Liver (tissue), 9 donors: ENCODE results near the gene MED4. TPM values are rescaled to one million over a fixed set of nuclear protein-coding genes. Genes with fewer than 3 reads are reported as not detected.

Experiments
- DNase-seq: peaks from one replicate; pipeline ENCODE4 v3.0.0-alpha.2; 2017; ENCODE audit warnings: low spot score
- H3K27ac ChIP-seq, 2 donors: one replicate each; pipeline ENCODE4 v1.7.0; 2013; ENCODE audit warnings: inconsistent platforms in 2 of 2, low read length in 2 of 2, control low read depth in 1 of 2, low read depth in 1 of 2, mild to moderate bottlenecking in 1 of 2
- H3K27me3 ChIP-seq, 4 donors: one replicate each; pipeline versions ENCODE4 v1.6.1 to v1.7.0; 2013; ENCODE audit warnings: low read length in 3 of 4, inconsistent platforms in 1 of 4, mild to moderate bottlenecking in 1 of 4, moderate library complexity in 1 of 4; ENCODE audit not compliant: control insufficient read depth in 4 of 4, insufficient read depth in 4 of 4
- H3K36me3 ChIP-seq, 4 donors: one replicate each; pipeline versions ENCODE4 v1.6.1 to v1.7.0; 2013; ENCODE audit warnings: low read length in 3 of 4, mild to moderate bottlenecking in 3 of 4, low read depth in 1 of 4, moderate library complexity in 1 of 4; ENCODE audit not compliant: control insufficient read depth in 4 of 4, insufficient read depth in 3 of 4
- H3K4me1 ChIP-seq, 4 donors: one replicate each; pipeline versions ENCODE4 v1.6.1 to v1.7.0; 2013; ENCODE audit warnings: low read length in 3 of 4, mild to moderate bottlenecking in 3 of 4, moderate library complexity in 1 of 4; ENCODE audit not compliant: control insufficient read depth in 4 of 4, insufficient read depth in 4 of 4
- H3K4me3 ChIP-seq, 3 donors: one replicate each; pipeline versions ENCODE4 v1.6.1 to v1.7.0; 2013; ENCODE audit warnings: low read length in 3 of 3, control low read depth in 1 of 3, low read depth in 1 of 3, mild to moderate bottlenecking in 1 of 3
- H3K9ac ChIP-seq, 2 donors: one replicate each; pipeline ENCODE4 v1.7.0; 2013; ENCODE audit warnings: low read length in 2 of 2, mild to moderate bottlenecking in 2 of 2, moderate library complexity in 2 of 2, control low read depth in 1 of 2, low read depth in 1 of 2
- H3K9me3 ChIP-seq, 4 donors: one replicate each; pipeline versions ENCODE4 v1.6.1 to v1.7.0; 2013; ENCODE audit warnings: low read length in 3 of 4; ENCODE audit not compliant: control insufficient read depth in 4 of 4
- EGR1 ChIP-seq, 2 donors: IDR thresholded peaks; 2 replicates each; pipeline ENCODE4 v1.6.1; 2016 to 2018; ENCODE audit warnings: antibody characterized with exemption in 2 of 2, low read depth in 2 of 2
- FOXA1 ChIP-seq: IDR thresholded peaks from 2 replicates; pipeline ENCODE4 v1.6.1; 2016; ENCODE audit warnings: antibody characterized with exemption
- FOXA2 ChIP-seq: IDR thresholded peaks from 2 replicates; pipeline ENCODE4 v1.6.1; 2016; ENCODE audit warnings: antibody characterized with exemption
- GABPA ChIP-seq, 2 donors: IDR thresholded peaks in 1 of 2; conservative IDR thresholded peaks in 1 of 2; 2 replicates each; pipeline ENCODE4 v1.6.1; 2016; ENCODE audit warnings: antibody characterized with exemption in 2 of 2, mild to moderate bottlenecking in 1 of 2, moderate library complexity in 1 of 2
- HNF4A ChIP-seq, 2 donors: conservative IDR thresholded peaks; 2 replicates each; pipeline ENCODE4 v1.6.1; 2016; ENCODE audit warnings: antibody characterized with exemption in 2 of 2, mild to moderate bottlenecking in 2 of 2
- HNF4G ChIP-seq: IDR thresholded peaks from 2 replicates; pipeline ENCODE4 v1.6.1; 2016; ENCODE audit warnings: antibody characterized with exemption
- JUND ChIP-seq, 2 donors: IDR thresholded peaks; 2 replicates each; pipeline ENCODE4 v1.6.1; 2016; ENCODE audit warnings: antibody characterized with exemption in 2 of 2
- NR2F2 ChIP-seq: IDR thresholded peaks from 2 replicates; pipeline ENCODE4 v1.6.1; 2016; ENCODE audit warnings: antibody characterized with exemption
- RAD21 ChIP-seq, 2 donors: IDR thresholded peaks; 2 replicates each; pipeline ENCODE4 v1.6.1; 2016; ENCODE audit warnings: antibody characterized with exemption in 2 of 2, mild to moderate bottlenecking in 2 of 2
- RXRA ChIP-seq, 2 donors: IDR thresholded peaks; 2 replicates each; pipeline ENCODE4 v1.6.1; 2017 to 2018; ENCODE audit warnings: antibody characterized with exemption in 2 of 2, mild to moderate bottlenecking in 1 of 2
- SP1 ChIP-seq: IDR thresholded peaks from 2 replicates; pipeline ENCODE4 v1.6.1; 2018; ENCODE audit warnings: antibody characterized with exemption, mild to moderate bottlenecking
- TAF1 ChIP-seq: conservative IDR thresholded peaks from 2 replicates; pipeline ENCODE4 v1.6.1; 2016; ENCODE audit warnings: antibody characterized with exemption, mild to moderate bottlenecking
- YY1 ChIP-seq: IDR thresholded peaks from 2 replicates; pipeline ENCODE4 v1.6.1; 2016; ENCODE audit warnings: antibody characterized with exemption, mild to moderate bottlenecking
- WGBS: extraction: QIAGEN DNeasy Blood & Tissue Kit; methylation state at CpG from one replicate; pipeline ENCODE4 v1.1.7; 2013; 5-methylcytosine and 5-hydroxymethylcytosine counted together
- polyA plus RNA-seq, 2 donors: library from polyadenylated mRNA; stranded (reverse) in 1 of 2; unstranded in 1 of 2; fragments of 200-250 nt in 1 of 2; fragments of >200 nt in 1 of 2; fragmentation: Nextera tagmentation in 1 of 2; extraction: Ambion mirVana in 1 of 2; gene quantifications; one replicate each; pipeline versions ENCODE4 v1.2.1 to v1.2.3, GENCODE V29; 2013 to 2015
- total RNA-seq, 2 donors: library from RNA; depleted of rRNA; stranded (reverse); fragments of >200 nt; gene quantifications; one replicate each; pipeline ENCODE4 v1.2.3, GENCODE V29; 2014
- TF ChIP-seq, protein P1 (sequence below): IDR thresholded peaks from 2 replicates; pipeline ENCODE4 v1.6.1; 2016; ENCODE audit warnings: antibody characterized with exemption, mild to moderate bottlenecking
- TF ChIP-seq, protein P2 (sequence below): IDR thresholded peaks from 2 replicates; pipeline ENCODE4 v1.6.1; 2016; ENCODE audit warnings: antibody characterized with exemption
- TF ChIP-seq, protein P3 (sequence below): IDR thresholded peaks from 2 replicates; pipeline ENCODE4 v1.6.1; 2016; ENCODE audit warnings: antibody characterized with exemption
- TF ChIP-seq, protein P4 (sequence below): fragments of 150-350 bp; IDR thresholded peaks from 2 replicates; pipeline ENCODE4 v1.5.1; 2017; ENCODE audit warnings: improper control_type of control experiment, low read depth, low read length; ENCODE audit not compliant: missing input control
- TF ChIP-seq, protein P5 (sequence below): IDR thresholded peaks from 2 replicates; pipeline ENCODE4 v1.6.1; 2016; ENCODE audit warnings: antibody characterized with exemption
- donor health status: healthy.
- donor health status: healthy.
- donor health status: healthy.
- donor health status: healthy.
- donor health status: healthy.

The MED4 gene
- total and polyA plus RNA-seq, 4 donors = 18.2 to 32.4 (median 22.6) TPM

DNA sequence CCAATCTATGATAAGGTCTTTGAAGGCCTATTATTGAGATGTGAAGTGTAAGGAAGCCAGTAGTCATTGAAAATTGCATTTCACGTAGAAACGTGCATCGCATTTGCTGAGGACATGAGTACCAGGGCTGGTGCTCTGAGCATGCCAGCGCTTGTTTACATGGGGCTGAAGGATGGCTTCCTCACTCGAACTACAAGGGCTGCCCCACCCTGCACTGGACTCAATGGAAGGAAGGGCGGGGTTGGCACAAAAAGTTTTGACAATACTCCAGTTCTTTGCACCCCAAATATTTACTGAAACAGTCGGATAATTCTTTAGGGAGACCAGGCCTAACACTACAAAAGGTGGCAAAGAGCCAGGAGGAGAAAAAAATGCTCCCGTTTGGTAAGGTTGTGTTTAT is 28.9 kb upstream of the MED4 start:
- TF ChIP-seq, protein P1, sequence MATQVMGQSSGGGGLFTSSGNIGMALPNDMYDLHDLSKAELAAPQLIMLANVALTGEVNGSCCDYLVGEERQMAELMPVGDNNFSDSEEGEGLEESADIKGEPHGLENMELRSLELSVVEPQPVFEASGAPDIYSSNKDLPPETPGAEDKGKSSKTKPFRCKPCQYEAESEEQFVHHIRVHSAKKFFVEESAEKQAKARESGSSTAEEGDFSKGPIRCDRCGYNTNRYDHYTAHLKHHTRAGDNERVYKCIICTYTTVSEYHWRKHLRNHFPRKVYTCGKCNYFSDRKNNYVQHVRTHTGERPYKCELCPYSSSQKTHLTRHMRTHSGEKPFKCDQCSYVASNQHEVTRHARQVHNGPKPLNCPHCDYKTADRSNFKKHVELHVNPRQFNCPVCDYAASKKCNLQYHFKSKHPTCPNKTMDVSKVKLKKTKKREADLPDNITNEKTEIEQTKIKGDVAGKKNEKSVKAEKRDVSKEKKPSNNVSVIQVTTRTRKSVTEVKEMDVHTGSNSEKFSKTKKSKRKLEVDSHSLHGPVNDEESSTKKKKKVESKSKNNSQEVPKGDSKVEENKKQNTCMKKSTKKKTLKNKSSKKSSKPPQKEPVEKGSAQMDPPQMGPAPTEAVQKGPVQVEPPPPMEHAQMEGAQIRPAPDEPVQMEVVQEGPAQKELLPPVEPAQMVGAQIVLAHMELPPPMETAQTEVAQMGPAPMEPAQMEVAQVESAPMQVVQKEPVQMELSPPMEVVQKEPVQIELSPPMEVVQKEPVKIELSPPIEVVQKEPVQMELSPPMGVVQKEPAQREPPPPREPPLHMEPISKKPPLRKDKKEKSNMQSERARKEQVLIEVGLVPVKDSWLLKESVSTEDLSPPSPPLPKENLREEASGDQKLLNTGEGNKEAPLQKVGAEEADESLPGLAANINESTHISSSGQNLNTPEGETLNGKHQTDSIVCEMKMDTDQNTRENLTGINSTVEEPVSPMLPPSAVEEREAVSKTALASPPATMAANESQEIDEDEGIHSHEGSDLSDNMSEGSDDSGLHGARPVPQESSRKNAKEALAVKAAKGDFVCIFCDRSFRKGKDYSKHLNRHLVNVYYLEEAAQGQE = no peak
- Histone ChIP-seq H3K27me3 (no peaks in the 10 kb centered on the region), H3K36me3 (no peaks in the 10 kb centered on the region), H3K9ac (no peak overlapping the region), H3K4me3 (no peak overlapping the region), H3K4me1 (peaks cover 0 to 21% (median 8%) of the 10 kb centered on the region in 4 donors), H3K27ac (no peak overlapping the region), H3K9me3 (no peaks in the 10 kb centered on the region)
- no peak for DNase-seq
- WGBS = 81% methylated on average over 8 of the region's 8 CpGs

DNA sequence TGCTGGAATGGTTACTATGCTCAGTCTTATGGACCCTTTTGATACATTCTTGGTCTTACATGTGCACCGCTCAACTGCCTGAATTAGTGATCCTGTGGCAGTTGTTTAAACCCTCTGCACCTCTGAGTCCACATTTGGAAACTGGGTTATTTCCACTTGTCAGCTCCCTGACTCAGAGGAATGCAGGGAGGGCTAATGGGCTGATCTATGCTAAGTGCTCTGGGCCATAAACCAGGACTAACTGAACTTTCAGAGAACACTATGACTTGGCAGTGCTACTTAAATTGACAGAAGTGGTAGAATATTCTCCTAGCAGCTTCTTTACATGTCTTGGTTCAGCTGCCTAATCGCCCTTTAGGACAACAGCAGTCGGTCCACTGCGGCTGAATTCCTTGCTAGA is 26.8 kb upstream of the MED4 start:
- no peaks in the 10 kb centered on the region for H3K9me3 ChIP-seq
- no peak for DNase-seq
- H3K4me3 ChIP-seq = no peak overlapping the region
- H3K36me3 ChIP-seq = no peaks in the 10 kb centered on the region
- H3K27me3 ChIP-seq = no peaks in the 10 kb centered on the region
- TF ChIP-seq NR2F2 (no peak), HNF4G (no peak), SP1 (no peak), YY1 (no peak), GABPA (IDR thresholded peaks at IDR 0.05 in 1 of 2, conservative IDR thresholded peaks at IDR 0.05 in 1 of 2) (no peak), EGR1 (IDR thresholded peaks at IDR 0.05; ENCODE audit: low read depth in 2 of 2) (no peak), HNF4A (conservative IDR thresholded peaks at IDR 0.05) (no peak), FOXA2 (no peak), TAF1 (no peak), JUND (IDR thresholded peaks at IDR 0.05) (no peak), FOXA1 (no peak), RAD21 (IDR thresholded peaks at IDR 0.05) (no peak), RXRA (IDR thresholded peaks at IDR 0.05) (no peak)
- TF ChIP-seq, protein P2, sequence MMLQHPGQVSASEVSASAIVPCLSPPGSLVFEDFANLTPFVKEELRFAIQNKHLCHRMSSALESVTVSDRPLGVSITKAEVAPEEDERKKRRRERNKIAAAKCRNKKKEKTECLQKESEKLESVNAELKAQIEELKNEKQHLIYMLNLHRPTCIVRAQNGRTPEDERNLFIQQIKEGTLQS = no peak
- TF ChIP-seq, protein P3, sequence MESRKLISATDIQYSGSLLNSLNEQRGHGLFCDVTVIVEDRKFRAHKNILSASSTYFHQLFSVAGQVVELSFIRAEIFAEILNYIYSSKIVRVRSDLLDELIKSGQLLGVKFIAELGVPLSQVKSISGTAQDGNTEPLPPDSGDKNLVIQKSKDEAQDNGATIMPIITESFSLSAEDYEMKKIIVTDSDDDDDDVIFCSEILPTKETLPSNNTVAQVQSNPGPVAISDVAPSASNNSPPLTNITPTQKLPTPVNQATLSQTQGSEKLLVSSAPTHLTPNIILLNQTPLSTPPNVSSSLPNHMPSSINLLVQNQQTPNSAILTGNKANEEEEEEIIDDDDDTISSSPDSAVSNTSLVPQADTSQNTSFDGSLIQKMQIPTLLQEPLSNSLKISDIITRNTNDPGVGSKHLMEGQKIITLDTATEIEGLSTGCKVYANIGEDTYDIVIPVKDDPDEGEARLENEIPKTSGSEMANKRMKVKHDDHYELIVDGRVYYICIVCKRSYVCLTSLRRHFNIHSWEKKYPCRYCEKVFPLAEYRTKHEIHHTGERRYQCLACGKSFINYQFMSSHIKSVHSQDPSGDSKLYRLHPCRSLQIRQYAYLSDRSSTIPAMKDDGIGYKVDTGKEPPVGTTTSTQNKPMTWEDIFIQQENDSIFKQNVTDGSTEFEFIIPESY = no peak
- TF ChIP-seq, protein P4, sequence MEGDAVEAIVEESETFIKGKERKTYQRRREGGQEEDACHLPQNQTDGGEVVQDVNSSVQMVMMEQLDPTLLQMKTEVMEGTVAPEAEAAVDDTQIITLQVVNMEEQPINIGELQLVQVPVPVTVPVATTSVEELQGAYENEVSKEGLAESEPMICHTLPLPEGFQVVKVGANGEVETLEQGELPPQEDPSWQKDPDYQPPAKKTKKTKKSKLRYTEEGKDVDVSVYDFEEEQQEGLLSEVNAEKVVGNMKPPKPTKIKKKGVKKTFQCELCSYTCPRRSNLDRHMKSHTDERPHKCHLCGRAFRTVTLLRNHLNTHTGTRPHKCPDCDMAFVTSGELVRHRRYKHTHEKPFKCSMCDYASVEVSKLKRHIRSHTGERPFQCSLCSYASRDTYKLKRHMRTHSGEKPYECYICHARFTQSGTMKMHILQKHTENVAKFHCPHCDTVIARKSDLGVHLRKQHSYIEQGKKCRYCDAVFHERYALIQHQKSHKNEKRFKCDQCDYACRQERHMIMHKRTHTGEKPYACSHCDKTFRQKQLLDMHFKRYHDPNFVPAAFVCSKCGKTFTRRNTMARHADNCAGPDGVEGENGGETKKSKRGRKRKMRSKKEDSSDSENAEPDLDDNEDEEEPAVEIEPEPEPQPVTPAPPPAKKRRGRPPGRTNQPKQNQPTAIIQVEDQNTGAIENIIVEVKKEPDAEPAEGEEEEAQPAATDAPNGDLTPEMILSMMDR = no peak
- TF ChIP-seq, protein P1 = no peak
- TF ChIP-seq, protein P5, sequence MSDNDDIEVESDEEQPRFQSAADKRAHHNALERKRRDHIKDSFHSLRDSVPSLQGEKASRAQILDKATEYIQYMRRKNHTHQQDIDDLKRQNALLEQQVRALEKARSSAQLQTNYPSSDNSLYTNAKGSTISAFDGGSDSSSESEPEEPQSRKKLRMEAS = no peak
- 94% methylated on average over 4 of the region's 4 CpGs for WGBS
- no peak overlapping the region for H3K9ac ChIP-seq
- H3K4me1 ChIP-seq = peaks cover 0 to 11% (median 4%) of the 10 kb centered on the region in 4 donors
- H3K27ac ChIP-seq = no peak overlapping the region
